Glutamatergic neuron (in vitro differentiated cells): ENCODE measurements around the gene TPST1. TPM values are rescaled to one million over a fixed set of nuclear protein-coding genes. Genes with fewer than 3 reads are reported as not detected.
"Not testable (repeated sequence)": the region's sequence is repeated elsewhere in the genome, so short reads cannot be mapped to it uniquely, and the experiment has no call there.

ENCODE experiments used
- DNase-seq: peaks from one replicate; pipeline ENCODE4 v3.0.0; 2022
- H3K27ac Mint-ChIP-seq: one replicate; pipeline ENCODE4 v1.8.0; 2020; ENCODE audit warnings: mild to moderate bottlenecking, mixed read lengths, inconsistent platforms; ENCODE audit not compliant: unreplicated experiment
- H3K27me3 Mint-ChIP-seq: one replicate; pipeline ENCODE4 v1.8.0; 2020; ENCODE audit warnings: mild to moderate bottlenecking, moderate library complexity, mixed read lengths, inconsistent platforms; ENCODE audit not compliant: unreplicated experiment
- H3K36me3 Mint-ChIP-seq: one replicate; pipeline ENCODE4 v1.8.0; 2020; ENCODE audit warnings: mild to moderate bottlenecking, mixed read lengths, inconsistent platforms; ENCODE audit not compliant: unreplicated experiment
- H3K4me1 Mint-ChIP-seq: one replicate; pipeline ENCODE4 v1.8.0; 2020; ENCODE audit warnings: mild to moderate bottlenecking, low read depth, mixed read lengths, inconsistent platforms; ENCODE audit not compliant: unreplicated experiment
- H3K4me3 Mint-ChIP-seq: one replicate; pipeline ENCODE4 v1.8.0; 2020; ENCODE audit warnings: mild to moderate bottlenecking, mixed read lengths, inconsistent platforms; ENCODE audit not compliant: unreplicated experiment
- H3K9me3 Mint-ChIP-seq: one replicate; pipeline ENCODE4 v1.8.0; 2020; ENCODE audit warnings: mild to moderate bottlenecking, moderate library complexity, mixed read lengths, inconsistent platforms; ENCODE audit not compliant: unreplicated experiment
- CTCF ChIP-seq: fragments of 200-600 bp; sonication (generic); IDR thresholded peaks from one replicate; pipeline ENCODE4 v1.5.0; 2021; ENCODE audit not compliant: partially characterized antibody, unreplicated experiment
- total RNA-seq: library from RNA; stranded (reverse); fragmentation: NEBNext Ultra II Directional; extraction: Animal tissue kit (Norgen Biotek cat#: 25700); gene quantifications from one replicate; pipeline ENCODE4 v1.2.1, GENCODE V29; 2021; ENCODE audit not compliant: unreplicated experiment

Gene TPST1
- total RNA-seq, 1 donor from 2014 or later = 41.4 TPM

- H3K4me1 Mint-ChIP-seq = no peaks in the 10 kb centered on the region
- no peak overlapping the region for H3K4me3 Mint-ChIP-seq
- no peaks in the 10 kb centered on the region for H3K36me3 Mint-ChIP-seq
- no peak overlapping the region for H3K27ac Mint-ChIP-seq
- no peak for TF ChIP-seq CTCF
- H3K27me3 Mint-ChIP-seq = no peaks in the 10 kb centered on the region
- peaks cover 3% of the 10 kb centered on the region for H3K9me3 Mint-ChIP-seq
- DNase-seq = no peak
Observed at GRCh38 chr7:66219805-66220204, 14.7 kb downstream of the TPST1 start.

GRCh38 chr7:66221442-66221841, 16.3 kb downstream of the TPST1 start:
- H3K9me3 Mint-ChIP-seq = peaks cover 3% of the 10 kb centered on the region
- no peaks in the 10 kb centered on the region for H3K4me1 Mint-ChIP-seq
- H3K27ac Mint-ChIP-seq = no peak overlapping the region
- no peaks in the 10 kb centered on the region for H3K36me3 Mint-ChIP-seq
- no peak for DNase-seq
- TF ChIP-seq CTCF = no peak
- H3K27me3 Mint-ChIP-seq = no peaks in the 10 kb centered on the region
- no peak overlapping the region for H3K4me3 Mint-ChIP-seq

- H3K27me3 Mint-ChIP-seq = no peaks in the 10 kb centered on the region
- no peak overlapping the region for H3K27ac Mint-ChIP-seq
- no peak overlapping the region for H3K4me3 Mint-ChIP-seq
- no peak for DNase-seq
- H3K4me1 Mint-ChIP-seq = no peaks in the 10 kb centered on the region
- TF ChIP-seq CTCF = no peak
- H3K36me3 Mint-ChIP-seq = peaks cover 10% of the 10 kb centered on the region
- peaks cover 10% of the 10 kb centered on the region for H3K9me3 Mint-ChIP-seq
Observed at GRCh38 chr7:66227808-66228207, 22.7 kb downstream of the TPST1 start.

- not testable (repeated sequence) for H3K27me3 Mint-ChIP-seq, H3K4me1 Mint-ChIP-seq, DNase-seq, H3K27ac Mint-ChIP-seq, H3K4me3 Mint-ChIP-seq
- Mint-ChIP-seq H3K36me3 (peaks cover 14% of the 10 kb centered on the region), H3K9me3 (peaks cover 12% of the 10 kb centered on the region)
Observed at GRCh38 chr7:66231326-66232216, 26.4 kb downstream of the TPST1 start.

GRCh38 chr7:66233638-66234037, 28.5 kb downstream of the TPST1 start:
- Mint-ChIP-seq H3K4me1 (peaks cover 2% of the 10 kb centered on the region), H3K27ac (no peak overlapping the region), H3K36me3 (peaks cover 14% of the 10 kb centered on the region), H3K27me3 (no peaks in the 10 kb centered on the region), H3K9me3 (peaks cover 12% of the 10 kb centered on the region), H3K4me3 (no peak overlapping the region)
- no peak for TF ChIP-seq CTCF
- no peak for DNase-seq
